Measurements from ENCODE around the gene TMEM50B.
"Not testable (repeated sequence)": the region's sequence is repeated elsewhere in the genome, so short reads cannot be mapped to it uniquely, and the experiment has no call there.

TMEM50B gene

GRCh38 chr21:33477066-33477465, 2.7 kb downstream of the TMEM50B start:
- DNase-seq: no peak

DNA sequence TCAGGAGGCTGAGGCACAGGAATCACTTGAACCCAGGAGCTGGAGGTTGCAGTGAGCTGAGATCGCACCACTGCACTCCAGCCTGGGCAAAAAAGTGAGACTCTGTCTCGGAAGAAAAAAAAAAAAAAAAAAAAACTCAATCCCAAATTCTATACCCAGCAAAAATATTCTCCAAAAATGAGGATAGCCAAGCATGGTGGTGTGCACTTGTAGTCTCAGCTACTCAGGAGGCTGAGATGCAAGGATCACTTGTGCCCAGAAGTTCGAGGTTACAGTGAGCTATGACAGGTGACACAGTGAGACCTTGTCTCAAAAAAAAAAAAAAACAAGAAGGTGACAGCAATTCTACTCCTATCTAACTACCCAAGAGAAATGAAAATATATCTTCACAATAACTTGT, 6.4 kb downstream of the TMEM50B start:
- DNase-seq: no peak

DNA sequence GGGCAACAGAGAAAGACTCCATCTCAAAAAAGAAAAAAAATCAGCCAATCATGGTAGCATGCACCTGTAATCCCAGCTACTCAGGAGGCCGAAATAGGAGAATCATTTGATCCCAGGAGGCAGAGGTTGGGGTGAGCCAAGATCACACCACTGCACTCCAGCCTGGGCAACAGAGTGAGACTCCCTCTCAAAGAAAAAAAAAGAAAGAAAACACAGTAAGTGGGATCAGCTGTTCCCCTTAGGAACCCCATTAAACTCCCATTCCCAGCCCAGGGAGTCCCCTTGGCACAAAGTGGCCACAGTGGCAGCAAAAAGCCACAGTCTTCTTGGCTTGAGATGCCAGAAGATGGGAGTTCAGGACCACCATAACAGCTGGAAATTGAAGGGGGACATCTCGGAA, 9.1 kb downstream of the TMEM50B start:
- no peak for DNase-seq

DNA sequence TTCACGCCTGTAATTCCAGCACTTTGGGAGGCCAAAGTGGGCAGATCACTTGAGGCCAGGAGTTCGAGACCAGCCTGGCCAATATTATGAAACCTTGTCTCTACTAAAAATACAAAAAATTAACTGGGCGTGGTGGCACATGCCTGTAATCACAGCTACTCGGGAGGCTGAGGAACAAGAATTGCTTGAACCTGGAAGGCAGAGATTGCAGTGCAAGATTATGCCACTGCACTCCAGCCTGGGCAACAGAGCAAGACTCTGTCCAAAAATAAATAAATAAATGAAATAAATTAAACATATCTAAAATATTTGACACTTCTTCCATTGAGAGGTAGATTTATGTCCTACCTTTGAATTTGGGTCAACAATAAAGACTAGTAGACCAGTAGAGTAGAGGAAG, 10.6 kb downstream of the TMEM50B start:
- not testable (repeated sequence) for DNase-seq

- DNase-seq: no peak
Measured at GRCh38 chr21:33461538-33462250, 18.1 kb downstream of the TMEM50B start.

DNA sequence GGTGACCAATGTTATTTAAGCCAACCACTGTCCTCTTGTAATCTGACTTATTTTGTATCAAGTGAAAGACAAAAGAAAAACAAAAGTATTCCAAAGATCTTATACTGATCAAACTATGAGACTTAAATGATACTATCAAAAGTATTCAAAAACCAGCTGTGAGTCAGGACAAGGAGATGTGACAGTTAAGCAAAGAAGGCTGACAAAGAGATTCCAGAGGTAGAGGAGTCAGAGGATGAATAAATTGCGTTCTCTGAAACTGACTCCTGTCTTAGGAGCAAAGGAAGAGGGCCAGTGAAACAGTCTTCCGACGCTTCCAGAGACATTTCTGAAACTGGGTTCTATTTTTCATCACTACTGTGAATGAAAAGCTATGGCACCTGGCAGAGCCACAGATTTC, 20.9 kb downstream of the TMEM50B start:
- no peak for DNase-seq

DNA sequence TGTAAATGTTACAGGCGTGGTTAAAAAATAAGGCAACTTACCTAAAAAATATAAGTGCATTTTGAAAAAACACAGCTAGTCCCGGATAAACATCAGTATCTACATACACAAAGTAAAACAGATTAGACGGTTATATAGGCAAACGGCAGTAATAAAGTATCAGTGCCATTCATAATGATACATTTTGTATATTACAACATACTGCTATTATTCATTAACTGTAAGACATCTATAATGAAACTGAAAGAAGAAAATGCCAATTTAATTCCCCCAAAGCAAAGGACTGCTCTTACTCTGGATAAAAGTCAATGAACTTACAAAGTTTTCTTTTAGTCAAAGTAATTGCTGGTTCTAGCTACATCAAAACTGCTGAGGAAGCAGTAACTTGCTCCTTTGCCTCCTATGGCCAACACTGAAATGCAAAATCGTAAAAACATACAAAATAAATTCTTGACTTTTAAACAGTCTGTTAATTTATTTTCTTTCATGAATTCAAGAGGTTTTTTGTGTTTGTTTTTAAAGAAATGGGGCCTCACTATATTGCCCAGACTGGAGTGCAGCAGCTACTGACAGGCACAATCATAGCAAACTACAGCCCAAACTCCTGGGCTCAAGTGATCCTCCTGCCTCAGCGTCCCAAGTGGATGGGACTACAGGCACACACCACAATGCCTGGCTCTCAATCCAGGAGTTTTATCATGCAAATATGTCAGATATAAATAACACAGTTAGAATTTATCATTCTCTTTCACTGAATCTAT, 23.9 kb downstream of the TMEM50B start:
- DNase-seq: no peak

GRCh38 chr21:33452362-33452761, 27.4 kb downstream of the TMEM50B start:
- no peak for DNase-seq

DNA sequence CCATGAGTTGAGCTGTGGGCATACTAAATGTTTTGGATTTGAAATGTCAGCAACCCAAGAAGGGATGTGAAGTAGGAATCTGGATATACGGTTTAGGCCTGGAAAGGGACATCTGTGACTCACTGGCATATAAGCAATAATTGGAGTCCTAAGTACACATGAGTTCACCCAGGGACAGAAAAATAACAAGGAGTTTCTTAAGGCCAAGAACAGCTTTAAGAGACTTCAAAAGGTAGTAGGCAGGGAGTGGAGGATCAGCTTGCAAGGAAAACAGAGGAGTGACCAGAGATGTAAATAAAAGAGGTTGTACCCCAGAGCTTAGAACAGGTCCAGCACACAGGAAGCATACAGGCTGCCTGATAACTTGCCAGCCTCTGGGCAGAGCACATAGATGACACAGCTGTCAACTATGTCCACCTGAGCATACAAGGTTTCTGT, 28.1 kb downstream of the TMEM50B start:
- DNase-seq: no peak

GRCh38 chr21:33449616-33450015, 30.2 kb downstream of the TMEM50B start:
- DNase-seq: no peak

GRCh38 chr21:33446620-33447019, 33.2 kb downstream of the TMEM50B start:
- DNase-seq: not testable (repeated sequence)

- DNase-seq: no peak
Measured at GRCh38 chr21:33444499-33444898, 35.3 kb downstream of the TMEM50B start.

DNA sequence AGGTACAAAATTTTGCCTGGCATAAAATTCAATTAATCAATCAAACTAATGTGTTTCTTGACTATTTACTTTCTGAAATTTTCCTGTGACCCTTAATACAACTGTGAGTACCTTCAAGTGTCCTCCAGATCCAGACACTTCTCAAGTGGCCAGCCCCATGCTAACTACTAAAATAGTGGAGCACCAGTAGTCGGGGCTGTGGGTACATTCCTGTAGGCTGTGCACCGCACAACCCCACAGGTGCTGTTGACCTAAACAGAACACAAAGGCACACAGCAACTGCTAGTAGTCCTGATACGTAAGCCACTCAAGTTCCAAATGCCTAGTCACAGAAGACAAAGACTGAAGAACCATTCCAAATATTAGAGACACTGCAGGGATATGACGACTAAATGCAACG, 36.6 kb downstream of the TMEM50B start:
- DNase-seq: no peak

DNA sequence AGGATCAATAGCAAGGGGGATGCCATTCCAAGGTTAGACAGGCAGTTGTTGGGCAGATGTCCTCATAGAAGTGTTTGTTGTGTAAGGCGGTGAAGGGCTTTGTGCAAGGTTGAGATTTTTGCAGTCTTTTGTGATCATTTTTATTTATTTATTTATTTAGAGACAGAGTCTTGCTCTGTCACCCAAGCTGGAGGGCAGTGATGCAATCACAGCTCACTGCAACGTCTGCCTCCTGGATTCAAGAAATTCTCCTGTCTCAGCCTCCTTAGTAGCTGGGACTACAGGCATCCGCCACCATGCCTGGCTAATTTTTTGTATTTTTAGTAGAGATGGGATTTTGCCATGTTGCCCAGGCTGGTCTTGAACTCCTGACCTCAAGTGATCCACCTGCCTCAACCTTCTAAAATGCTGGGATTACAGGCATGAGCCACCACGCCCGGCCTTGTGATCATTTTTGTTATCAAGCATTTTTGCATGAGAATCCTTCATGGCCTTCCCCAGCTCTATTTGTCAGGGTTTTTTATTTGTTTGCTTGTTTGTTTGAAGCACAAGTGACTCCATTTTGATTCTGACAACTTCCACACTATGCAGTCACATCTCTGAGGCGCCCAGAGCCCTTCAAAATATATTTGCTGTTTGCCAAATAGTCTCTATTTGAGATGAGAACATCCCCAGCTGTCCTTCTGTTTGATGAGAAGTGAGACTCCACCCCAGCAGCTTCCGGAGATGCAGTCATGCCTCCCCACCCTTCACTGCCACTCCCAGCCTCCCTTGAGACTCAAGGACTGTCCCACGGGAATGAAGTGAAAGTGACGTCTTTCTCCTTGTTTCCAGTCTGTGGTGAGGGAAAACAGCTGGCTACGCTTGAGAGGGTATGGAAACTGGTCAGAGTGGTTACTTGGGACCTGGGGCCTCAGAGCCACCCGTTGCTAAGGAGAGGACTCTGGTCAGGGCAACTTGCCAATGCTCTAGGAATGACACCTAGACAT, 38.0 kb downstream of the TMEM50B start:
- DNase-seq: no peak

DNA sequence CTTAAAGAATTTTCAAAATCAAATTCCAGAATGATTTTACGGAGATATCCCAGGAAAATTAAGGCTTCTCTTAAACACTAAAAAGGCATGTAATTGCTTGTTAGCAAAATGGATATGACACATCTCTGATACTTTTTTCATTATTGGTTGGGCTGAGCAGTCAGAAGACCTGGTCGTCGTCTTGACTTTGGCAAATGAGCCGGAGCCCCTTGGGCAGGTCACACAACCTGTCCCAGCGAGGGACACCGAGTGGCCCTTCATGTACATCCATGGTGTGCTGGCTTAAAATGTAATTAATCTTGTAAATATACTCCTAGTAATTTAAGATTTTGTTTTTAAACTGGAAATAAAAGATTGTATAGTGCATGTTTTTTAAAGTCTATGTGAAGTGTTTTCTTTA, 42.6 kb downstream of the TMEM50B start:
- no peak for DNase-seq

DNA sequence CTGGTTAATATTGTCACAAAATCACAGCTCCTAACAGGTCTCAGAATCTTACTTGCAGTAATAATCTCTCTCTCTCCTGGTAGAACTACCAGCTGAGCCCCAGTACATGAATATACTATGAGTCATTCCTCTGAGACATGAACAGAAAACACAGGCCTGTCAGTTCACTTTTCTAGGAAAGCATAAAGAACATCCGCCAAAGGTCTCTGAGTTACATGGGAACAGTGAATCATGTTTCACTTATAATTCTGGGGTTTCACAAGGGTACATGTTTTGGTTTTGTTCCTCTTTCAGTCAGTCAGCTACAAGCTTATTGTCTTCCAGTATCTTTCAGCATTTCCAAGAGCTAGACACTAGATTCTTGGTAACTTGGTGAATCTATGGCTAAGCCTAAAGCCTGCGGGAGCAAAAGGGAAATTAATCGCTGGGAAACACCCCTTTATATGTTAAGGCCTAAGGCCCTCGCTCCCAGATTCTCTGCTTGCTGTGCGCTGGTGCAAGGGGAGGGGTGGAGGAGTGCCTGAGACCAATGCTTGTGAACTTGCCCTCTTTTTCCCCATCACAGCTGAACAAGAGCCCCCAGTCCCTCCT, 44.9 kb downstream of the TMEM50B start:
- no peak for DNase-seq

- DNase-seq: no peak
Measured at GRCh38 chr21:33433425-33434114, 46.2 kb downstream of the TMEM50B start.

DNA sequence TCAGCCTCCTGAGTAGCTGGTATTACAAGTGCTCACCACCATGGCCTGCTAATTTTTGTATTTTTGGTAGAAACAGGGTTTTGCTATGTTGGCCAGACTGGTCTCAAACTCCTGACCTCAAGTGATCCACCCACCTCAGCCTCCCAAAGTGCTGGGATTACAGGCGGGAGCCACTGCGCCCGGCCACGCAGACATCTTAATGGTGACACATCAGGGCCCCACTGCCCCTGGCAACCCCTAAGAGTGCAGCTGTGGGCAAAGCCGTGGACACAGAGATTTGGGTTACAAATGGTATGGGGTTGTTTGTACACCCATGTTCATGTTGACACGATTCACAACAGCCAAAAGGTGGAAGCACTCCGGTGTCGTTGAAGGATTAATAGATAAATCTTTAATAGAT, 46.8 kb downstream of the TMEM50B start:
- DNase-seq: no peak

DNA sequence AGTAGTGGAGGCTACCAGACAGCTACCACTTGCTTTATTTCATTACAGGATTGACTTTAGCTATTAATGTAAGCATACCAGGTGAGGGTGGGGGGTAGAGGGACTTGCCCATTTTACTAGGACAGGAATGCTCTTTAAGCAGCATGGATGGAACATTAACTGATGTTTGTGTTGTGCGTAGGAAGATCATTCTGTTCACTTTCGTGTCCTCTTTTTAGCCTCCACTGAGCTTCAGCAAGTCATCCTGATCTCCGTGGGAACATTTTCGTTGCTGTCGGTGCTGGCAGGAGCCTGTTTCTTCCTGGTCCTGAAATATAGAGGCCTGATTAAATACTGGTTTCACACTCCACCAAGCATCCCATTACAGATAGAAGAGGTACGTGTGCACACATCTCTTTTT, 47.3 kb downstream of the TMEM50B start:
- no peak for DNase-seq

DNA sequence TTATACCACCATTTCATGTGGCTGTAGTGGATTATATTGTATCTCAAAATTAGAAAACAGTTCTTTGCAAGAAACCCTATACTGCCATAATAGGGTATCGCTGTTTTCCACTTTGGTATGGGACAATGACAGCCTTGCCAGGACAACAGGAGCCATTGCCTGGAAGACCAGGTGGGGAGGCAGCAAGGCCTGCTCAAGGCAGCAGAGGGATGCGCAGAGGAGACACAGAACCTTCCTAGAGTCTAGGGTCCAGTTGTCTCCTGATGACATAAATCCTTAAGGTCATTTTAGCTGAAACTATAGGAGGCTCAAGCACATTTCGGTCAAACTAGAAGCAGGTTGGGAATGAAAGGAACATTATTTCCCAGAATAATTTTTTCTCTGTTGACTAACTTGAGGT, 48.9 kb downstream of the TMEM50B start:
- DNase-seq: no peak

DNA sequence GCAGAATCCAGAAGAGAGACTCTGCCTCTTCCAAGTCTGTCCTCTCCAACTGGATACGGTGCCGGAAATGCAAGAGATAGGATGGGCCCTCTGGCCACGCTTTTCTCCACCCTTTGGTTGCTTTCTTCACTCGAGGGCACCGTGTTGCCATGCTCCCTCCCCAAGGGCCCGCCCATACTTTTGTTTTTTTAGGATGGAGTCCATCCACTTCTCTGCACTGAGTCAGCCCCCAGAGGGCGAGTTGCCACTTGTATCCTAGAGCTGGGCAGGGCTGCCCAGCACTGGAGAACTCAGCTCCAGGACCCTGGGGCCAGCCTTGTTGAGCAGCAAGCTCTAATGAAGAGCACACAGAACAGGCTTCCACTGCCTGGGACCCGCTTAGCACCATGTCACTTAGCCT, 51.1 kb downstream of the TMEM50B start:
- DNase-seq: no peak

- no peak for DNase-seq
Measured at GRCh38 chr21:33427051-33427450, 52.7 kb downstream of the TMEM50B start.

All from NCI-H1048 (cell line).